ENCODE data around the gene BACE1-AS.
"Not testable (repeated sequence)": the region's sequence is repeated elsewhere in the genome, so short reads cannot be mapped to it uniquely, and the experiment has no call there.

Gene BACE1-AS

GRCh38 chr11:117290809-117291396, at the start of gene BACE1-AS:
TSS of gene BACE1-AS (plus strand) at chr11:117291346.
- DNase-seq (ENCODE audit: low read depth): no peak

GRCh38 chr11:117248341-117248740, 42.8 kb upstream of the BACE1-AS start:
- DNase-seq (ENCODE audit: low read depth): no peak

GRCh38 chr11:117249571-117249970, 41.6 kb upstream of the BACE1-AS start:
- no peak for DNase-seq (ENCODE audit: low read depth)

GRCh38 chr11:117251506-117251905, 39.6 kb upstream of the BACE1-AS start:
- DNase-seq (ENCODE audit: low read depth): no peak

GRCh38 chr11:117255966-117256365, 35.2 kb upstream of the BACE1-AS start:
- no peak for DNase-seq (ENCODE audit: low read depth)

GRCh38 chr11:117256573-117256972, 34.6 kb upstream of the BACE1-AS start:
- no peak for DNase-seq (ENCODE audit: low read depth)

- DNase-seq (ENCODE audit: low read depth): no peak
Measured at GRCh38 chr11:117258576-117258975, 32.6 kb upstream of the BACE1-AS start.

- DNase-seq (ENCODE audit: low read depth): no peak
Measured at GRCh38 chr11:117259417-117259816, 31.7 kb upstream of the BACE1-AS start.

- not testable (repeated sequence) for DNase-seq (ENCODE audit: low read depth)
Measured at GRCh38 chr11:117264624-117265323, 26.4 kb upstream of the BACE1-AS start.

GRCh38 chr11:117265745-117266144, 25.4 kb upstream of the BACE1-AS start:
- DNase-seq (ENCODE audit: low read depth): no peak

GRCh38 chr11:117269856-117270255, 21.3 kb upstream of the BACE1-AS start:
- no peak for DNase-seq (ENCODE audit: low read depth)

GRCh38 chr11:117271208-117271607, 19.9 kb upstream of the BACE1-AS start:
- no peak for DNase-seq (ENCODE audit: low read depth)

GRCh38 chr11:117272175-117272574, 19.0 kb upstream of the BACE1-AS start:
- not testable (repeated sequence) for DNase-seq (ENCODE audit: low read depth)

- DNase-seq (ENCODE audit: low read depth): no peak
Measured at GRCh38 chr11:117273550-117274289, 17.4 kb upstream of the BACE1-AS start.

- no peak for DNase-seq (ENCODE audit: low read depth)
Measured at GRCh38 chr11:117278347-117278746, 12.8 kb upstream of the BACE1-AS start.

- no peak for DNase-seq (ENCODE audit: low read depth)
Measured at GRCh38 chr11:117279711-117280376, 11.3 kb upstream of the BACE1-AS start.

- no peak for DNase-seq (ENCODE audit: low read depth)
Measured at GRCh38 chr11:117281159-117281558, 10.0 kb upstream of the BACE1-AS start.

GRCh38 chr11:117281869-117282268, 9.3 kb upstream of the BACE1-AS start:
- no peak for DNase-seq (ENCODE audit: low read depth)

- no peak for DNase-seq (ENCODE audit: low read depth)
Measured at GRCh38 chr11:117282956-117283355, 8.2 kb upstream of the BACE1-AS start.

GRCh38 chr11:117284053-117284452, 7.1 kb upstream of the BACE1-AS start:
- no peak for DNase-seq (ENCODE audit: low read depth)

- DNase-seq (ENCODE audit: low read depth): no peak
Measured at GRCh38 chr11:117286588-117286987, 4.6 kb upstream of the BACE1-AS start.

GRCh38 chr11:117287668-117288067, 3.5 kb upstream of the BACE1-AS start:
- no peak for DNase-seq (ENCODE audit: low read depth)

GRCh38 chr11:117289795-117290194, 1.4 kb upstream of the BACE1-AS start:
- DNase-seq (ENCODE audit: low read depth): no peak

Data from stimulated activated CD8-positive, alpha-beta memory T cell treated with anti-CD3 and anti-CD28 coated beads, Interleukin-4, amount 100 ng/mL, for 24 hours (primary cell).